Stomach (tissue), 9 donors: ENCODE data around the gene LEPR. TPM values are rescaled to one million over a fixed set of nuclear protein-coding genes. Genes with fewer than 3 reads are reported as not detected.

Source experiments
- DNase-seq, 2 donors: peaks; one replicate each; pipeline versions ENCODE4 v3.0.0 to v3.0.0-alpha.2; 2013 to 2019
- H3K27ac ChIP-seq, 5 donors: fragments of 200-600 bp in 4 of 5; sonication (generic) in 4 of 5; one replicate each; pipeline ENCODE4 v1.5.1; 2013 to 2019; ENCODE audit warnings: mild to moderate bottlenecking in 1 of 5, moderate library complexity in 1 of 5
- H3K27me3 ChIP-seq, 3 donors: fragments of 200-600 bp; sonication (generic); one replicate each; pipeline ENCODE4 v1.5.1; 2017 to 2019; ENCODE audit warnings: mixed run types in 1 of 3
- H3K36me3 ChIP-seq, 4 donors: fragments of 200-600 bp; sonication (generic); 1 replicate in 3 of 4; 2 replicates in 1 of 4; pipeline ENCODE4 v1.5.1; 2016 to 2019
- H3K4me1 ChIP-seq, 4 donors: fragments of 200-600 bp; sonication (generic); one replicate each; pipeline ENCODE4 v1.5.1; 2016 to 2019
- H3K4me3 ChIP-seq, 4 donors: fragments of 200-600 bp; sonication (generic) in 3 of 4; one replicate each; pipeline ENCODE4 v1.5.1; 2016 to 2019; ENCODE audit warnings: mild to moderate bottlenecking in 1 of 4
- H3K9me3 ChIP-seq, 4 donors: fragments of 200-600 bp; sonication (generic); one replicate each; pipeline ENCODE4 v1.5.1; 2016 to 2019
- CTCF ChIP-seq, 7 experiments: fragments of 450-650 bp in 4 of 7; fragments of 200-600 bp in 3 of 7; sonication (generic) in 3 of 7; IDR thresholded peaks; one replicate each; pipeline ENCODE4 v1.5.1; 2016 to 2019; ENCODE audit warnings: antibody characterized with exemption in 7 of 7, control low read depth in 2 of 7, mild to moderate bottlenecking in 1 of 7
- EP300 ChIP-seq: sonication (generic); formaldehyde crosslinking; IDR thresholded peaks from one replicate; pipeline ENCODE4 v1.6.1; 2017; ENCODE audit warnings: antibody characterized with exemption
- POLR2A ChIP-seq, 4 donors: fragments of 450-650 bp; IDR thresholded peaks; one replicate each; pipeline ENCODE4 v1.6.1; 2016; ENCODE audit warnings: antibody characterized with exemption in 4 of 4, control low read depth in 2 of 4, mild to moderate bottlenecking in 1 of 4, moderate library complexity in 1 of 4
- POLR2AphosphoS5 ChIP-seq, 3 donors: sonication (generic); formaldehyde crosslinking; IDR thresholded peaks; one replicate each; pipeline ENCODE4 v1.6.1; 2016; ENCODE audit warnings: antibody characterized with exemption in 3 of 3
- WGBS, 5 donors: extraction: QIAGEN DNeasy Blood & Tissue Kit in 3 of 5; methylation state at CpG; one replicate each; pipeline versions ENCODE4 v1.1.5 to v1.1.7; 2013 to 2018; 5-methylcytosine and 5-hydroxymethylcytosine counted together
- intact Hi-C: fragments of 100-400 bp; cut with DNase I; formaldehyde crosslinking; loops from one replicate; pipeline ENCODE4 v1.15.1; 2023; ENCODE audit warnings: low total_unique reads
- polyA plus RNA-seq, 3 donors: library from polyadenylated mRNA; stranded (reverse); fragments of 200-250 nt; gene quantifications; one replicate each; pipeline ENCODE4 v1.2.3, GENCODE V29; 2013
- total RNA-seq, 5 donors: library from RNA; depleted of rRNA; stranded (reverse); fragments of >200 nt; gene quantifications; one replicate each; pipeline versions ENCODE4 v1.1.0 to v1.2.3, GENCODE V29; 2014 to 2016
- donor health status: healthy with polysubstance abuse.
- donor health status: Bipolar disorder and iron deficiency.
- donor health status: healthy.

LEPR gene
- total and polyA plus RNA-seq, 8 donors, result 0.58 to 33.0 (median 14.1) TPM

- intact Hi-C loops, result no loop called here
- Histone ChIP-seq H3K9me3 (no peaks in the 10 kb centered on the region), H3K4me3 (no peak overlapping the region), H3K27ac (no peak overlapping the region), H3K27me3 (no peaks in the 10 kb centered on the region), H3K4me1 (peaks cover 6 to 19% (median 11%) of the 10 kb centered on the region in 4 donors), H3K36me3 (no peaks in the 10 kb centered on the region)
- no peak for DNase-seq
- 52 to 76% (median 66%) methylated on average over 1 of the region's 1 CpG for WGBS, 5 donors
- TF ChIP-seq POLR2AphosphoS5 (IDR thresholded peaks at IDR 0.05) (no peak), POLR2A (IDR thresholded peaks at IDR 0.05) (no peak), CTCF (IDR thresholded peaks at IDR 0.05) (no peak), EP300 (no peak)
These were observed 20.4 kb downstream of the LEPR start for GRCh38 chr1:65440915-65441314.

GRCh38 chr1:65441464-65441863 is 21.0 kb downstream of the LEPR start:
- H3K4me1 ChIP-seq, result peaks cover 4 to 15% (median 8%) of the 10 kb centered on the region in 4 donors
- TF ChIP-seq CTCF (IDR thresholded peaks at IDR 0.05), result no peak
- TF ChIP-seq EP300, result no peak
- TF ChIP-seq POLR2AphosphoS5 (IDR thresholded peaks at IDR 0.05), result no peak
- no peak for TF ChIP-seq POLR2A (IDR thresholded peaks at IDR 0.05)
- intact Hi-C loops, result no loop called here
- no peak for DNase-seq
- no peaks in the 10 kb centered on the region for H3K27me3 ChIP-seq
- H3K9me3 ChIP-seq, result no peaks in the 10 kb centered on the region
- no peak overlapping the region for H3K27ac ChIP-seq
- H3K36me3 ChIP-seq, result no peaks in the 10 kb centered on the region
- WGBS, 5 donors, result 15 to 38% (median 27%) methylated on average over 3 of the region's 3 CpGs
- H3K4me3 ChIP-seq, result no peak overlapping the region

- H3K27me3 ChIP-seq, result no peaks in the 10 kb centered on the region
- intact Hi-C loops, result no loop called here
- H3K9me3 ChIP-seq, result no peaks in the 10 kb centered on the region
- DNase-seq, result no peak
- 83 to 95% (median 89%) methylated on average over 1 of the region's 1 CpG for WGBS, 5 donors
- H3K4me3 ChIP-seq, result no peak overlapping the region
- H3K36me3 ChIP-seq, result no peaks in the 10 kb centered on the region
- peaks cover 4 to 15% (median 6%) of the 10 kb centered on the region in 4 donors for H3K4me1 ChIP-seq
- no peak for TF ChIP-seq EP300
- no peak for TF ChIP-seq POLR2A (IDR thresholded peaks at IDR 0.05)
- no peak for TF ChIP-seq POLR2AphosphoS5 (IDR thresholded peaks at IDR 0.05)
- H3K27ac ChIP-seq, result no peak overlapping the region
These were observed 22.0 kb downstream of the LEPR start for GRCh38 chr1:65442442-65442841.

- no peak for DNase-seq
- Histone ChIP-seq H3K27me3 (no peaks in the 10 kb centered on the region), H3K4me3 (no peak overlapping the region), H3K9me3 (no peaks in the 10 kb centered on the region), H3K36me3 (no peaks in the 10 kb centered on the region), H3K4me1 (peaks cover 4 to 15% (median 6%) of the 10 kb centered on the region in 4 donors), H3K27ac (no peak overlapping the region)
- WGBS, 5 donors, result 84 to 94% (median 89%) methylated on average over 2 of the region's 2 CpGs
- intact Hi-C loops, result no loop called here
- TF ChIP-seq POLR2A (IDR thresholded peaks at IDR 0.05) (no peak), POLR2AphosphoS5 (IDR thresholded peaks at IDR 0.05) (no peak), CTCF (IDR thresholded peaks at IDR 0.05) (no peak), EP300 (no peak)
These were observed 23.2 kb downstream of the LEPR start for GRCh38 chr1:65443647-65444046.

GRCh38 chr1:65444128-65444640 is 23.7 kb downstream of the LEPR start:
- TF ChIP-seq EP300, result no peak
- no peak for TF ChIP-seq POLR2AphosphoS5 (IDR thresholded peaks at IDR 0.05)
- TF ChIP-seq POLR2A (IDR thresholded peaks at IDR 0.05), result no peak
- TF ChIP-seq CTCF (IDR thresholded peaks at IDR 0.05), result no peak
- Histone ChIP-seq H3K9me3 (no peaks in the 10 kb centered on the region), H3K4me3 (no peak overlapping the region), H3K4me1 (peaks cover 4 to 15% (median 6%) of the 10 kb centered on the region in 4 donors), H3K27me3 (no peaks in the 10 kb centered on the region), H3K36me3 (no peaks in the 10 kb centered on the region), H3K27ac (no peak overlapping the region)
- no peak for DNase-seq
- intact Hi-C loops, result no loop called here
- 80 to 92% (median 84%) methylated on average over 4 to 5 of the region's 5 CpGs for WGBS, 5 donors
